ENCODE results near the gene FKBP2.

GRCh38 chr11:64287676-64288352 is 46.9 kb downstream of the FKBP2 start:
- TF ChIP-seq CTCF (IDR thresholded peaks at IDR 0.05) (no peak), EZH2 (IDR thresholded peaks at IDR 0.05) (no peak), EZH2phosphoT487 (IDR thresholded peaks at IDR 0.05) (no peak)
